HG03520 (cell line): ENCODE results near the gene RETN.

ENCODE experiments used
- ATAC-seq: cut with Tn5 transposase; IDR thresholded peaks from one replicate; pipeline ENCODE4 v1.9.1; 2021; ENCODE audit warnings: mild to moderate bottlenecking, moderate library complexity; ENCODE audit not compliant: unreplicated experiment

Gene RETN

DNA sequence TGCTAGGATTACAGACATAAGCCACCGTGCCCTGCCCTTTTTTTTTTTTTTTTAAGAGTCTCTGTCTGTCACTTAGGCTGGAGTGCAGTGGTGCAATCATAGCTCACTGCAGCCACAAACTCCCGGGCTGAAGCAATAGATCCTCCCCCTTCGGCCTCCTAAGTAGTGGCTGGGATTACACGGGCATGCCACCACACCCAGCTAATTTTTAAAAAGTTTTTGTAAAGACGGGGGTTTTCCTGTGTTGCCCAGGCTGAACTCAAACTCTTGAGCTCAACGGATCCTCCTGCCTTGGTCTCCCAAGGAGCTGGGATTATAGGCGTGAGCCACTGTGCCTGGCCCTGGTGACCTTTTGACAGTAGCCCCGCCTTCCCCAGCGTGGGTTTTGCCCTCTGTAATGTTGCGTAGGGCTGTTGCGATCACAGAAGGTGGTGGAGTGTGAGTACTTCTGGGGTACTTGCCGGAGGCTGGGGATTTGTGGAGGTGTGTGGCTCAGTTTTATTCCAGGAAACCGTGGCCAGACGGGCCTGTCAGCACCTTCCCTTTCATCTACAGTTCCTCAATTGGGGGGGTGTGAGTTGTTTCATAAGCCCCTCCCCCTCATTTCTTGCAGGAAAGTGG is 11.6 kb upstream of the RETN start:
- ATAC-seq = no peak

DNA sequence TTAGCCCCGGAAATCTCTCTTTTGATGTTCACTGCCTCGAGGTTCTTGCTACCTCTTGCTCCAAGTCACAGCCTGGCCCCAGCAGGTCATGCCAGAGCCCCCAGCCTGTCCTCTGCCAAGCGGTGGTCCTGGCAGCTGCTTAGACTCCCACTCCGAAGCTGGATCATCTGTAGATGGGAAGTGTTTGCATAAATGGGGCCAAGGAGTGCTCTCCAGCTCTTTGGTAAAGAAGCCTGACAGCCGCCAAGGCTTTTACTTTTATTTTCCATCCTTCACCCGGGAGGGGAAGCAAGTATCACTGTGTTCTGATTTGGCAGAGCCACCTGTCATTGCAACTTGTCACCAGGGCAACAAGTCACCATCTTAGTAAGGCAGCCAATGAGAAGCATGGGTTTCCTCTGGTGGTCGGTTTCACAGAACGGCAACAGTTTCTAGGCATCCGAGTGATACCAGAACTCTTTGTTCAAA is 10.6 kb upstream of the RETN start:
- no peak for ATAC-seq

DNA sequence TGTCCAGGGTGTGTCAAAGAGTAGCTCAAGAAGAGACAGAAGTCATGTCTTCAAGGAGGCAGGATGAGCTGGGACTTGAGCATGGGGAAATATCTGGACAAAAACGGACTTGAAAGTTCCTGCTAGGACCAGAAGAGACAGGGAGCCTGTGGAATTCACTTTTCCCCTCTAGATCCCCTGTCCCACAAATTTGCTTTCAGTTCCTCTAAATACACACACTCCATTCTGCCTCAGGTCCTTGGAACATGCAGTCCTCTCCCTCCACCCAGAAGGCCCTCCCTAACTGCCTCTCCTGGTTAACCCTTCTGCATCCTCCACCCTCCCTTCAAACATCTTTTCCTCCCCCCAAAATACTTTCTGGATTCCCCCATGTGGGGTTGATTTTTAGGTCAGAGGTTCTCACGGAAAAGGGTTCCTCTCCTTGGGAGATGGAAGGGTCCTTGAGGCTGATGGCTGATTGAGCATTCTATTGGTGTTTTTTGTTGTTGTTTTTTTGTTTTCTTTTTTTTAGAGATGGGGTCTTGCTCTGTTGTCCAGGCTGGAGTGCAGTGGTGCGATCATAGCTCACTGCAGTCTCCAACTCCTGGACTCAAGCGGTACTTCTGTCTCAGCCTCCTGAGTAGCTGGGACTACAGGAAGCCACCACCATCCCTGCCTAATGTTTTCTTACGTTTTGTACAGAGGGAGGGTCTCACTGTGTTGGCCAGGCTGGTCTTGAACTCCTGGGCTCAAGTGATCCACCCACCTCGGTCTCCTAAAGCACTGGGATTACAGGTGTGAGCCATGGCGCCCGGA is 6.9 kb upstream of the RETN start:
- ATAC-seq = no peak

DNA sequence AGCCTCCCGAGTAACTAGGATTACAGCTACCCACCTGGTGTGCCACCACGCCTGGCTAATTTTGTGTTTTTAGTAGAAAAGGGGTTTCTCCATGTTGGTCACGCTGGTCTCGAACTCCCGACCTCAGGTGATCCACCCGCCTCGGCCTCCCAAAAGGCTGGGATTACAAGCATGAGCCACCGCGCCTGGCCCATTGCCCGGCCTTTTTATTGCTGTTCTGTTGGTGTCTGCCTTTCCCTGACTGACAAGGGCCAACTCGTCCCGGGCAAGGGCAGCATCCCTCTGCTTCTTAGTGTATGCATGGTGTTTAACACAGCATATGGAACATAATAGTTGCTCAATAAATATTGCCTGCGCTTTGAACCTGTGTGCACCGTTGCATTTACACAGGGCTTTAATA is 6.2 kb upstream of the RETN start:
- no peak for ATAC-seq

DNA sequence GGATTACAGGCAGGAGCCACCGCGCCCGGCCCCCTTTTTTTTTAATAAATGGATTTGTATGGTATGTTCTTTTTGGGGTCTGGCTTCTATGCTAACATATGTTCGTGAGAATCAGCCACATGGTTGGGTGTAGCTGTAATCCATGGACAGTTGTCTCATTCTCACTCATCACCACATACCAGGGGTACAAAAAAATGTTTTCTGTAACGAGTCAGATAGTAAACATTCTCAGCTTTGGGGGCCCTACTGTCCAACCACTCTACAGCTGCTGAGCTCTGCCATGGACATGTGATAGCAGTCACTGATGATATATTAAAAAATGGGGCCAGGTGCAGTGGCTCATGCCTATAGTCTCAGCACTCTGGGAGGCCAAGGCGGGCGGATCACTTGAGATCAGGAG is 5.1 kb upstream of the RETN start:
- ATAC-seq = no peak

DNA sequence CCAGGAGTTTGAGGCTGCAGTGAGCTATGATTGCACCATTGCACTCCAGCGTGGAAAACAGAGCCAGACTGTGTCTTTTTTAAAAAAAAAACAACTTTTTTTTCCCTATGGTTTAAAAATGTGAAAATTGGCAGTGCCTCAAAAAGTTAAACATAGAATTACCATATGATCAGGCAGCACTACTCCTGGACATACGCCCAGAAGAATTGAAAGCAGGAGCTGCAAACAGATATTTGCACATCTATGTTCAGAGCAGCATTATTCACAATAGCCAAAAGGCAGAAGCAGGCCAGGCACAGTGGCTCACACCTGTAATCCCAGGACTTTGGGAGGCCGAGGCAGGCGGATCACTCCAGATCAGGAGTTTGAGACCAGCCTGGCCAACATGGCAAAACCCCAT is 3.8 kb upstream of the RETN start:
- ATAC-seq = no peak

DNA sequence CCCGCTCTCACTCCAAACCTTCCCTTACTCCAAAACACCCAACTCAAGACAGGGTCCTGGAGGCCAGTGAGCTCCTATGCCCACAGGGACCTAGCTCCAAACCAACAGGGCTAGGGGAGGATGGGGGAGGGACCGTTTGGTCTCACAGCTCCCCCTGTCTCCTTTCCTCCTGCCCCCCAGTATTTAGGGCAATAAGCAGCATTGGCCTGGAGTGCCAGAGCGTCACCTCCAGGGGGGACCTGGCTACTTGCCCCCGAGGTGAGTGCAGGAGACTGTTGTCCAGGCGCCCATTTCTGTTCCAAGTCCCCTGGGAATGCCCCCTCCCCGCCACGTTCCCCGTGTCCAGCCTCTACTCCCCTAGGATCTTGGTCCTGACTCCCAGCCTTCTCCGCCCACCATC is 792 bp downstream of the RETN start:
- no peak for ATAC-seq

DNA sequence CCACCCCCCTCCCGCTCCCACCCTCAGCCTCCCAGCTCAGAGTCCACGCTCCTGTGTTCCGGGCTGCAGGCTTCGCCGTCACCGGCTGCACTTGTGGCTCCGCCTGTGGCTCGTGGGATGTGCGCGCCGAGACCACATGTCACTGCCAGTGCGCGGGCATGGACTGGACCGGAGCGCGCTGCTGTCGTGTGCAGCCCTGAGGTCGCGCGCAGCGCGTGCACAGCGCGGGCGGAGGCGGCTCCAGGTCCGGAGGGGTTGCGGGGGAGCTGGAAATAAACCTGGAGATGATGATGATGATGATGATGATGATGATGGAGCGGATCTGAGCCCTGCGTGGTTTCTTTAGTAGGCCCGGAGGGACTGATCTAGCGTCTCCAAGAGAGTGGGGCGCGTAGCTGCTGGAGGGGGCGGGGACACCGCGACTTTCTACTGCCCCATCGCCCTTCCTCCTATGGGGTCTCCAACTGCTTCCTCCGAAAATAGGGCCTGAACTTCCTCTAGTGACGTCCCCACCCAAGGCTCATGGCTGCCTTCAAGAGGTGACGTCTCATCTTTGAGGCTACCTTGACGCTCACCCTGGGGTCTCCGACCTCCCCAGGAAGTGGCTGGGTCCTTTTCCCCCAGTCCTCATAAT is 1.4 kb downstream of the RETN start:
- ATAC-seq = no peak

DNA sequence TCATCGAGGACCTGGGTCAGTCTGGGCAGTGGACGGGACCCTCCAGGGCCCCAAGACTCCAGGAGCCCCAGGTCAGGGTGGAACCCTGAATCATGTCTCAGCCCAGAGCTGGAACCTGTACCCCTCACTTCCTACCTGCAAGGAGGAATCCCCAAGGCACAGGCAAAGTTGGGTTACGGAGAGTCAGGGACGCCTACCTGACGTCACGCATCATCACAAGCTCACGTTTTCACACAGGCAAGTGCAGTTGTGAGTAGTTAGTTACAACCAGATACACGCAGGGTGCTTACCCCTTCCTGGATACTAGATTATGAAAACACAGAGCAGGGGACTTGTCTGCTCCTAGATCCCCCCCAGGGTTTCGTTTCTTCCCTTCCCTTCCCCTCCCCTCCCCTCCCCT is 1.9 kb downstream of the RETN start:
- no peak for ATAC-seq

DNA sequence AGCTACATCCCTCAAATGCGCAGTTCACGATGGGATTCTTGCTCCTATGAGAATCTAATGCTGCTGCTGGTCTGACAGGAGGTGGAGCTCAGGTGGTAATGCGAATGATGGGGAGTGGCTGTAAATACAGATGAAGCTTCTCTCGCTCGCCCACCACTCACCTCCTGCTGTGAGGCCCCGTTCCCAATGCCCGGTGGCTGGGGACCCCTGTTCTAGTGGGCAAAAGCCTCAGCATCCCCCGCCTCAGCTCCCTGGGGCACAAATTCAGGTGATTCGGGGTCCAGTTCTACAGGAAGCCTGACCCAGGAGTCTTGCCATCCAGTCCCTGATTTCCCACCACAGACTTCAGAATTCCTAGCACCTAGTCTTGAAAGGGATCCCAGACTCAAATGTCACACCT is 3.7 kb downstream of the RETN start:
- no peak for ATAC-seq

DNA sequence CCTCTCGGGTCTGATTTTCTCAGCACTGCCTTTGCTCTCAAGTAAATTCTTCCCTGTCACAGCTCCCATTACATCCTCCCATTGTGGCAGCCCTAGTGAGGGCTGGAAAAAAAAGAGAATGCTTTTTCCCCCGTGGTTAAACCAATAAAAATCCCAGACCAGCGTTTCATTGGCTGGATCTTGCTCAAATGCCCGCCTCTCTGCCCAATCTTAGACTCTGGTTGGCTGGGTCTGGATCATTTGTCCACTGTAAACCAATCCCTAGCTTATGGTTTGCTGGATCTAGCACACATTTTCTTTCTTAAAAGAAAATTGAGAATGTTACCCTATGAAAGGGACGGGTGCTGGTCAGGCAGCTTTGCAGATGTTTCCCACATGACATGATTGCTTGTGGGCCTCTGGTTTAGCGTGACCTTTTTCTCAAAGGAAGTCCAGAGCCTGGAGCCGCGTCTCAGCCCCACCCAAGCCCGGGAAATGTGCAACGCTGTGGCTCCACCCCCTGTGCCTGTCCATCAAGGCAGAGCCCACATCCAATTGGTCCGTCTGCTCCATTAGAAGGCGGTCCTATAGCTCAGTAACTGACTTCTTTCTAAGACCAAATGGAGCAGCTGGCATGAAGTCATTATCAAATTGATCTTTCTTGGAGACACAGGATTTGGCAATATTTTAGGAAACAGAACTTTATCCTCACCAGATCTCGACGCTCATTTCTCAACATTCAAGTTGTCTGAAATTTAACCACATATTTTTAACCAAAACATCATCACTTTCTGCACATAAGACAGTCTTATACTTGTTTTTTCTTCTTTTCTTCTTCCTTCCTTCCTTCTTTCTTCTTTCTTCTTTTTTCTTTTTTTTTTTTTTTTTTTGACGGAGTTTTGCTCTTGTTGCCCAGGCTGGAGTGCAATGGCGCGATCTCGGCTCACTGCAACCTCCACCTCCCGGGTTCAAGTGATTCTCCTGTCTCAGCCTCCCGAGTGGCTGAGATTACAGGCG is 5.5 kb downstream of the RETN start:
- no peak for ATAC-seq

DNA sequence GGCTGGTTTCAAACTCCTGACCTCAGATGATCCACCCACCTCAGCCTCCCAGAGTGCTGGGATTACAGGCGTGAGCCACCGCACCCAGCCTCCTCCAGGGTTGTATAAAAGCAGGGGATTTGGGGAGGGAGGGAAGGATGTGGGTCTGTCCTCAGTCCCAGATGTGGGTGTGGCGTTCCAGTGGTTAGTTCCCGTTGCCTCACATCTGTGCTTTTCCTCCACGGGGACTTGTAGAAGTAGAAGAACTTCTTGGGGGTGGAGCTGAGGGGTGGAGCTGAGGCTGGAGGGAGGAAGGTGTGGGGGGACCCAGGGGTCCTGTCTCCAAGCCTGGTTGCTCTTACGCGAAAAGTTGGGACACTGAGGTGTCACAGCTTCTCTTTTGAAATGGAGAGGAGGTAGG is 7.5 kb downstream of the RETN start:
- ATAC-seq = no peak

DNA sequence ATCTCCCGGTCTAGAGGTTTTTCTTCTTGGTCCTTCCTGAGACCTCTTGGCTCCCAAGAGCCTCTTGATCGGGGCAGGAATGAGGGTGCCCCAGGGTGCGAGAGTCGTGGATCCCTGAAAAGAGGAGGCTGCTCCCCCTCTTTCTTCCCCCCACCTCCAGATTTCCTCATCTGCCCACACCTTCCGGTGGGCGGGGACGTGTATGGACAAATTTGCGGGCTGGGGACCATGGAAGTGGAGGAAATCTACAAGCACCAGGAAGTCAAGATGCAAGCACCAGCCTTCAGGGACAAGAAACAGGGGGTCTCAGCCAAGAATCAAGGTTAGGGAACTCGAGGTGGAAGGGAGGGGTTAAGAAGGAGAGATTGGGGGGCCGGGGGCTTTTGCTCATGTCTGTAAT is 8.0 kb downstream of the RETN start, which contains the start of gene MCEMP1:
MCEMP1 (plus strand) TSS at position 237 of the 400 bp plus-strand sequence; CDS start at position 268, 31 bp downstream.
- ATAC-seq = no peak

DNA sequence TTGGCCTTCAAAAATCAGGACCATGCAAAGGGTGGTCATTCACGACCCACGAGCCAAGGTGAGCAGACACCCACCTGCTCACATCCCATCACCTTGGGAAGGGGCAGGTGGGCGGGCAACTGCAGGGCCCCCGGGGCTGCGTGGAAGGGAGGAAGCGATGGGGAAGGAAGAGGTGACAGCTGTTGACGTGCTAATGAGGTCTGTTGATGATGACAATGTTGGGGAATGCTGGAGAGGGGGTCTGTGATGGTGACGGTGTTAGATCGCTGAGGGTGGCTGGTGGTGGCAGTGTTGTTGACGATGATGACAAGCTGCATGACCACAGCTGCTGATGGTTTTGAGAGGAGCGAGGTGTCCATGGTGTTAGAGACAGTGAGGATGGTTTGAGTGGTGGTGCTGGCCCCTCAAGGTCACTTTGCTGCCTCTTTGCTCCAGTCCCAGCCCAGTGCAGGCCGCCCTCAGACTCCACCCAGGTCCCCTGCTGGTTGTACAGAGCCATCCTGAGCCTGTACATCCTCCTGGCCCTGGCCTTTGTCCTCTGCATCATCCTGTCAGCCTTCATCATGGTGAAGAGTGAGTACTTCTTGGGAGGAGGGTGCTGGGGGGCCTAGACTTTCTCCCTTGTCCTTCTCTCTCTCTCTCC is 8.9 kb downstream of the RETN start:
- ATAC-seq = no peak

DNA sequence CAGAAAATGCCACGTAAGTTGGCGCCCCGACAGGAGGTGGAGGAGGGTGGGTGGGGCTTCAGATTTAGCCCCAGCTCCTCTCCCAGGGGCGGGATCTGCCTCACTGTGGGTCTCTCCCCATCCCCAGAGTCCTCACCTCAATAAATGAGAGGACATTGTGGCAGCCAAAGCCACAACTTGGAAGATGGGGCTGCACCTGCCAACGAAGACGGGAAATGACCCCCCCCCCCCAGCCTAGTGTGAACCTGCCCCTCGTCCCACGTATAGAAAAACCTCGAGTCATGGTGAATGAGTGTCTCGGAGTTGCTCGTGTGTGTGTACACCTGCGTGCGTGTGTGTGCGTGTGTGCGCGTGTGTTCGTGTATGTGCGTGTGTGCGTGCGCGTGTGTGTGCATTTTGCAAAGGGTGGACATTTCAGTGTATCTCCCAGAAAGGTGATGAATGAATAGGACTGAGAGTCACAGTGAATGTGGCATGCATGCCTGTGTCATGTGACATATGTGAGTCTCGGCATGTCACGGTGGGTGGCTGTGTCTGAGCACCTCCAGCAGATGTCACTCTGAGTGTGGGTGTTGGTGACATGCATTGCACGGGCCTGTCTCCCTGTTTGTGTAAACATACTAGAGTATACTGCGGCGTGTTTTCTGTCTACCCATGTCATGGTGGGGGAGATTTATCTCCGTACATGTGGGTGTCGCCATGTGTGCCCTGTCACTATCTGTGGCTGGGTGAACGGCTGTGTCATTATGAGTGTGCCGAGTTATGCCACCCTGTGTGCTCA is 10.3 kb downstream of the RETN start:
- no peak for ATAC-seq

DNA sequence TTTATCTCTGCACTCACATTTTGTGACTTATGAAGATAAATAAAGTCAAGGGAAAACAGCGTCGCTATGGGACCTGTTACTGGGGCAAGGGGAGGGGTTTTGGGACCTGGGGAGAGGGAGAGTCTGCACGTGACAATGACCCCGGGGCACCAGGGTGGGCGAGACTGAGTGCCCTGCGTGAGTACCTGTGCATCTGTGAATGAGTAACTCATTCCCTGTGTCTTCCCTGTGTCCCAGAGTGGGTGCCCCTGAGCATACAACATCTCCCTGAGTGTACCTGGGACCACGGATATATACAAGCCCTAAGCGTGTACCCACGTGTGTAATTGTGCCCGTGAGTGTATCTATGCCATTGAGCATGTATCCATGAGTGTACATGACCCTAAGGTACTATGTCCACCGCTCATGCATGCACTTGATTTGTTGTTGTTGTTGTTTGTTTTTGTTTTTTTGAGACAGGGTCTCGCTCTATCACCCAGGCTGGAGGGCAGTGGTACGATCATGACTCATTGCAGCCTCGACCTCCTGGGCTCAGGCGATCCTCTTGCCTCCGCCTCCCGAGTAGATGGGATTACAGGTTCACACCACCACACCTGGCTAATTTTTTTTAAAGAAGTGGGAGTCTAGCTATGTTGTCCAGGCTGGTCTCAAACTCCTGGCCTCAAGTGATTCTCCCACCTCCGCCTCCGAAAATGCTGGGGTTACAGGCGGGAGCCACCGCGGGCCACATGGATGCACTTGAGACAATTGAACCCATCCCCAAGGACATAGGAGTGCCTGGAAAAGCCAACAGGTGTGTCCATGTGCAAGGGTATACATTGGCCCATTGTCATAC is 11.1 kb downstream of the RETN start:
- no peak for ATAC-seq

DNA sequence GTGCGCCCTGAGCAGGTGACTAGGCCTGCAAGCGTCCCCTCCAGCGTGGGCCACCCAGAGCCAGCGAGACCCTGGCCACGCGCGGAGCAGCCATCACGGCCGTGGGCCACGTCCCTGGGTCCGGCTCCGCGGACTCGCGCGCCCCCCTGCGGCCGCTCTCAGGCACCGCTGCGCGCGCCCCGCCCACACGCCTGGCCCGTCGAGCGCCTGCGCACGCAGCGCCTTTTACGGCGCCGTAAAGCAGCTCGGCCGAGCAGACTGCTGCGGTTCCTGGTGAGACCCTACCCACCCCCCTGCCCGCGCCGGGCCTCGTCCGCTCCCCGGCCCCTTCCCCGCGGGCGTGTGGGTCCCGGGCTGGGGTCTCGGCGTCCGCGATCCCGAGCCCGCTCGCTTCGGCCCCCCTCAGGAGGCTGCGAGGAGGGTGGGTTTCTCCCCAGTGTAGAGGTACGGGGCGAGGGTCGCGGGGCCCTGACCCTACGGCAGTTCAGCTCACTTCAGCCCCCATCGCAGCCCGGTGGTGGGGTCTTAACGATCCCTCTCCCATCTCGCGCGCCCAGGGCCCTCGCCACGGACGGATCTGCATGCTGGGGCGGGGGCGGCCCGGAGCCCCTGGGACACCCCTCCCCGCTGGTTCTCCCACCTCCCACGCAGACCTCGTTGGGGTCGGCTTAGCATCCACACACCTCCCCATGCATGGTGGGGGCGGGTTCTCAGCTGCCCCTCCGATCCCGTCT is 11.9 kb downstream of the RETN start, which contains the start of gene TRAPPC5:
TRAPPC5 (plus strand) TSS at position 228 of the 734 bp plus-strand sequence. CDS start 1,421 bp downstream, outside the sequence.
- peak; percentile 44 for ATAC-seq
